Germinal center (tissue), 1 donor: ENCODE data around the gene ACBD4.

Source experiments
- DNase-seq: peaks from one replicate; pipeline ENCODE4 v3.0.0; 2012; ENCODE audit warnings: mixed read lengths, low spot score

ACBD4 gene

DNA sequence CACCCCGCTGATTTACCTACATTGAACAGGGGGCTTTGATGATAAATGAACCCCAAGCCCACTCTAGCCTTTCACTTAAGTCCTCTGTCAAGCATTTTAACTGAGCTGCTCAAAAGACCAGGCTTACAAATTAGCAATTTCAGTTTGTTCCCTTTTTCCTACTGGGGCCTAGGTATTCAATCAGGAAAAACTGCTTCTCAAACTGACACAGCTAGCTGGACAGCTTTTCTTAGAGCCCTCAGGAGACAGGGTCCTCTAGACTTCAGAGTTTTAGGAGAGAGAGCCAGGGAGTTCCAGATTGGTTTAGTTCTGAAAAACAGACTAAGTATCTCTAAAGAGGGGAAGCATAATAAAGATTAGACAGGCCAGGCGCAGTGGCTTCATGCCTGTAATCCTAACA, 20.0 kb downstream of the ACBD4 start:
- no peak for DNase-seq

DNA sequence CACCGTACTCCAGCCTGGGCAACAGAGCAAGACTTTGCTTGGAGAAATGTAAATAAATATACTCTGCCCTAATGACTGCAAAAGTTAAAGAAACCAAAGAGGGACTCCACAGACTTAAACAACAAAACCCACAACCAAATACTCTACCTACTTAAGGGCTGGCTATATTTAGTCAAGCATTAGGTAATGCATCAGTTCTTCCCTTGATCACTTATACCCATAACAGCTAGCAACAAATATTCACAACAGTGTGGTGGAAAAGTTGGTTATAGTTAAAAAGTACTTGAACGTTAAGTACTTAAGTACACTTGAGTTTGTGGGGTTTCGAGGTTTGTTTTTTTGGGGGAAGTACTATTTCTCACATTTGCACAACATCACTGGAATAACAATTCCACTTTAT, 20.8 kb downstream of the ACBD4 start:
- DNase-seq, result no peak

GRCh38 chr17:45160447-45161287, 25.2 kb downstream of the ACBD4 start:
- DNase-seq, result peak; percentile 51

- peak; percentile 97 for DNase-seq
Measured at GRCh38 chr17:45161288-45162024, 26.0 kb downstream of the ACBD4 start, which contains the start of gene HEXIM2. HEXIM2 (plus strand) TSS chr17:45161875; CDS start chr17:45162794, 919 bp downstream.

- no peak for DNase-seq
Measured at GRCh38 chr17:45162025-45162687, 26.7 kb downstream of the ACBD4 start.

DNA sequence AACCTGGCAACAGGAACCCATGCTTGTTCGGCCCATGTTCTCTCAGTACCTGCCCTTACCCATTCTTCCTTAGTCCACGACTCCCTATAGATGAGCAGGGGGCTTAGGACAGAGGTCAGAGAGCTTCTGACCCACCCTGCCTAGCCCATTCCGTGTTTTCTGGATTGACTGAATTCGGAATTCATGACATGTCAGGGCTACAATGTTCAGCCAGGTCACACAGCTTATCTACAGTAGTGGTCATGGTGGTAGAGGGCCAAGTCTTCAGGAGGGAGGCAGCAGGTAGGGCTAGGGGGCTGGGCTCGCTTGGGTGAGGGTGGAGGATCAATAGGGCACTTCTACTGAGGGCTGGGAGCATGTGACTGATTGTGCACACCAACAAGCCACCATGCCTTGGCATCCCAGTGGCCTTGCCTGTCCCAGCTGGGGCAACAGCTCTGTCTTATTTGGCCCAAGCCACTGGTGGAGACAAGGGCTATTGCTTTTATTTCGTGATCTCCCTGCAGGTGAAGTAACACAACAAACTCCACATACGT, 29.3 kb downstream of the ACBD4 start:
- DNase-seq, result no peak

- DNase-seq, result no peak
Measured at GRCh38 chr17:45168991-45169752, 33.7 kb downstream of the ACBD4 start.

DNA sequence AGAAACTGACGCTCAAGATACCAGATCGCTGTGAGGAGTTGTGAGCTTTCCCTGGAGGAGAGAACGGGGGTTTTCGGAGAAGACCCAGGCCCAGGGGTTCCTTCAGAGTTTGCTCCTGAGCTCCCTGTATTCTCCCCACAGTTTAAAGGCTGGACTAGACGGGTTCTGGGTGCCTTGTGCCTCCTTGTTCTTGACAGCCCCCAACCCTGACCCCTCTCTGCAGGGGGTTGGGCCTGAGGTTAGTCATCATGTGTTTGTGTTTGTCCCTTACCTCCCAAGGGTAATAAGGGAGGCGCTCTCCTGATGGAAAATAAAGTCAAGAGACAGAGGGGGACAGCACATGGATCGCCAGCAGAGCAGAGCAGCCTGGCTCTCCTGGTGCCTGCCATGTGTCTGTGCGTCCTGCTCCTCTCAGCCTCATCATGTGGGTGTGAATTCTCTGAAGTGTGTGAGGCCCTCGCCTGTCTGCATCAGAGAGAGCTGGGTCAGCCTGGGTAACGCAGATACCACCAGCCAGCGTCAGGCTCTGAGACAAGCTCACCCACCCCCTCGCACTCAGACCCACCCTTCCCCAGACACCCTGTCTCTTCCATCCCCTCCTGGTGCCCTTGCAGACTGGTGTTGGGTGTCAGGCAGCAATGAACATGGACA, 34.9 kb downstream of the ACBD4 start:
- no peak for DNase-seq

GRCh38 chr17:45170931-45171337, 35.4 kb downstream of the ACBD4 start:
- DNase-seq, result no peak

GRCh38 chr17:45171338-45172231, 36.1 kb downstream of the ACBD4 start:
- DNase-seq, result no peak

- DNase-seq, result no peak
Measured at GRCh38 chr17:45172232-45172540, 36.7 kb downstream of the ACBD4 start.

DNA sequence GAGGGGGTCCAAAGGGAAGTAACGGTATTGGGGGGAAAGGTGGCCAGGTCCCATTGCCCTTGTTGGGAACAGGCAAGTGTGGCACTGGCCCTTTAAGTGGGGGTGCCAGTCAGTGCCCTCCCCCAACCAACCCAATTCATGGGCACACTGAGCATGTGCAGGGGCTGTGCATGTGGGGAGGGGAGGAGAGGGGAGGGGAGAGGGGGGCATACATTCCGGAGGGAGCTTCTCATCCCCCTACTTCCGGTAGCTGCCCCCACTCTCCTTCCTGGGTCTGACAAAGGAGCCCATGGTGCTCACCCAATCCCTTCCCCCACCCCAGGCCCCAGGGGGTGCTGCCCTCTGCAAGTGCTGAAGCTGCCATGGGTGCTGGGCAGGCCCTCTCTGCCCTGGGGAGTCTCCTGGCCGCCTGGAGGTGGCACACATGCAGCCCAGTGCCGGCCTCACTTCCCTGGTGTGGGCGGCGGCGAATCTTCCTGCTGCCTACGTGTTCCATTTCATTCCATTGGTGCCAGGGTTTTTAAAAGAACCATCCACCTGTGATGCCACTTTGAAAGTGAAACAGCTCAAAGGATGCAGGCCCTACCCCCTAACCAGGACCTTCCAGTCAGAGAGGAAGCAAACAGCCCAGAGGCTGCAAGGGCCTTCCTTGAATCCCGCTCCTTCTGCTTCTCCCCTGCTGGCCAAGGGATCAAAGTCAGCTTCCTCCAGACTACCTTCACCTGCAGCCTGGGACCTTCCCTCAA, 37.2 kb downstream of the ACBD4 start:
- DNase-seq, result peak; percentile 56

DNA sequence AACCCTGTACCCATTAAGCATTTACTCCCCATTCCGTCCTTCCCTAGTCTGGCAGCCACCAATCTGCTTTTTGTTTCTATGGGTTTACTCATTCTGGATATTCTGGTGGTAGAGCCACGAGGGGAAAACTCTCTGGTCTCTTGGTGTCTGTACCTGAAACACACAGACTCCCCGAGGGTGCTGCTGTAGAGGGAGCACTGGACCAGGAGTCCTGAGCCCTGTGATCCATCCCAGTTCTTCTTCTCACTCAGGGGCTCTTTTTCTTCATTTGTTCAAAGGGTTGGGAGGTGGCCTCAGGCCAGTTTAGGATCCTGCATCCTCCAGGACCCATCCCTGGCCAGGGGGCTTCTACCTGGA, 40.2 kb downstream of the ACBD4 start:
- DNase-seq, result no peak

GRCh38 chr17:45177563-45177962, 42.1 kb downstream of the ACBD4 start:
- no peak for DNase-seq

GRCh38 chr17:45184144-45184543, 48.7 kb downstream of the ACBD4 start:
- no peak for DNase-seq

GRCh38 chr17:45186801-45187354, 51.4 kb downstream of the ACBD4 start:
- no peak for DNase-seq

GRCh38 chr17:45189009-45189408, 53.5 kb downstream of the ACBD4 start:
- no peak for DNase-seq

DNA sequence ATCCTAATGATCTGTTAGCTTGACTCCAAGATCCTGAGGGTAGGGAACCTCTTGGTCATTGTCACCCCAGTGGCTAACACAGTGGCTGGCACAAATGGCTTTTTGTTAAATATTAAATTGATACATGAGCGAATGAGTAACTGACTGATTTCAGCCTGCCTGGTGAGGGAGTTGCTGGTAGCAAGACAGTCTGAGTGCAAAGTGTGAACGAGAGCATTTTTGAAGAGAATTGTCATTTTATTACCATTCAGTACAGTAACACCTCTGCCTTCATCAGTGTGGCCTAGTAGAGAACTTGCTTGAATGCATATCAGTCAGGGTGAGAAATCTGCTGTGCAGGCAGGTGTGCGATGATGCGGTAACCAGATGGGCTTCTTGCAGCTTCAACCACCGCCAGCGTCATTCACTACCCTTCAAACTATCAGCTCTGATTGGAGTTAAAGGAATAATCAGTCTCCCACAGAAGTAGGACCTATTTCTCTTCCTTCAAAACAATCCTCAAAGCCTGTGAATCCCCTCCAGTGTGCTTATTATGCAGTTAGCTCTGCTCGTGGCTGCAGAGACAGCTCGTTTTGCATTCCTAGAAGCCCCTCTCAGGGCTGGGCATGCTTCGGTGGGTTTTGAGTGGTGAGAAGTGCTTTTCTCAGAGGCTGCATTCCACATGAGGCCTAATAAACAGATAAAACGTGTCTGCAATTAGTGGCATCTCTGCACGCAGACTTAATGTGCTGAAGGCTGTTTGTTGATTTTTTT, 55.2 kb downstream of the ACBD4 start:
- peak; percentile 49 for DNase-seq
